PC-3 (cell line): ENCODE results near the gene USP2. TPM values are rescaled to one million over a fixed set of nuclear protein-coding genes. Genes with fewer than 3 reads are reported as not detected.

Experiments
- ATAC-seq: fragments of 200-7000 bp; cut with Tn5 transposase; 2 replicates; pipeline ENCODE4 v1.9.1; 2020; ENCODE audit warnings: mild to moderate bottlenecking, moderate library complexity
- BruUV-seq: library from RNA; stranded (reverse); fragments of 400-500 nt; replicated peaks from 2 replicates; lab custom pipeline; 2021; lab: Mats Ljungman, UMichigan
- CTCF ChIA-PET: fragments of 300-600 bp; sonication (Branson Sonifier 250); formaldehyde crosslinking; loops from one replicate; lab custom pipeline; 2022; ENCODE audit warnings: antibody characterized with exemption; lab: Charles Lee
- POLR2A ChIA-PET: fragments of 300-600 bp; sonication (Branson Sonifier 250); formaldehyde crosslinking; loops from one replicate; lab custom pipeline; 2022; ENCODE audit warnings: antibody characterized with exemption; ENCODE audit not compliant: unreplicated experiment; lab: Charles Lee
- DNase-seq: peaks from one replicate; pipeline ENCODE4 v3.0.0-alpha.2; 2015
- H2AFZ ChIP-seq: fragments of 300-600 bp; sonication (generic); 2 replicates; pipeline ENCODE4 v1.6.0; 2016; ENCODE audit warnings: antibody characterized with exemption, low read length
- H3F3A ChIP-seq: fragments of 300-600 bp; sonication (generic); one replicate; pipeline ENCODE4 v1.6.0; 2017; ENCODE audit warnings: antibody characterized with exemption, low read length, control low read depth, mild to moderate bottlenecking; ENCODE audit not compliant: unreplicated experiment
- H3K27ac ChIP-seq: fragments of 300-600 bp; sonication (generic); 2 replicates; pipeline ENCODE4 v1.5.1; 2016; ENCODE audit warnings: mild to moderate bottlenecking, low read length
- H3K27me3 ChIP-seq: fragments of 300-600 bp; sonication (generic); 2 replicates; pipeline ENCODE4 v1.6.1; 2016; ENCODE audit warnings: low read length, mixed read lengths
- H3K36me3 ChIP-seq: fragments of 300-600 bp; sonication (generic); 2 replicates; pipeline ENCODE4 v1.6.1; 2016; ENCODE audit warnings: low read depth, mixed run types, low read length, mixed read lengths
- H3K4me1 ChIP-seq: fragments of 300-600 bp; sonication (generic); 2 replicates; pipeline ENCODE4 v1.5.1; 2016; ENCODE audit warnings: low read length; ENCODE audit not compliant: insufficient read depth
- H3K4me2 ChIP-seq: fragments of 300-600 bp; sonication (generic); 2 replicates; pipeline ENCODE4 v1.6.0; 2016; ENCODE audit warnings: low read length
- H3K4me3 ChIP-seq: fragments of 300-600 bp; sonication (generic); 2 replicates; pipeline ENCODE4 v1.5.1; 2016; ENCODE audit warnings: mild to moderate bottlenecking, low read length, mixed read lengths
- H3K79me2 ChIP-seq: fragments of 300-600 bp; sonication (generic); 2 replicates; pipeline ENCODE4 v1.6.1; 2017; ENCODE audit warnings: low read length, mixed read lengths
- H3K9ac ChIP-seq: fragments of 300-600 bp; sonication (generic); 2 replicates; pipeline ENCODE4 v1.6.0; 2016; ENCODE audit warnings: mild to moderate bottlenecking, low read length
- H3K9me2 ChIP-seq: fragments of 300-600 bp; sonication (generic); replicated peaks from 2 replicates; pipeline ENCODE4 v1.6.1; 2016; ENCODE audit warnings: mixed run types, low read length, mixed read lengths
- H3K9me3 ChIP-seq: fragments of 300-600 bp; sonication (generic); 2 replicates; pipeline ENCODE4 v1.6.1; 2016; ENCODE audit warnings: low read length, mixed read lengths
- H4K20me1 ChIP-seq: fragments of 300-600 bp; sonication (generic); 2 replicates; pipeline ENCODE4 v1.6.1; 2016; ENCODE audit warnings: low read length, mixed read lengths
- EZH2 ChIP-seq: fragments of 300-600 bp; sonication (generic); IDR thresholded peaks from one replicate; pipeline ENCODE4 v1.6.1; 2017; ENCODE audit warnings: antibody characterized with exemption, mild to moderate bottlenecking, low read length; ENCODE audit not compliant: unreplicated experiment
- EZH2phosphoT487 ChIP-seq: fragments of 300-600 bp; sonication (generic); IDR thresholded peaks from 2 replicates; pipeline ENCODE4 v1.6.1; 2018; ENCODE audit warnings: mild to moderate bottlenecking, antibody characterized with exemption, low read length, borderline replicate concordance
- intact Hi-C: fragments of 100-400 bp; cut with micrococcal nuclease; formaldehyde crosslinking; loops from 2 replicates; pipeline ENCODE4 v1.9.0; 2023
- total RNA-seq: library from RNA; depleted of rRNA; stranded (reverse); fragments of >200 nt; gene quantifications from 2 replicates; pipeline ENCODE4 v1.2.3, GENCODE V29; 2014
- TF ChIP-seq, protein P1 (sequence below): fragments of 300-600 bp; sonication (generic); conservative IDR thresholded peaks from 2 replicates; pipeline ENCODE4 v1.5.1; 2017; ENCODE audit warnings: antibody characterized with exemption, low read depth, mild to moderate bottlenecking, low read length

Gene USP2
- total RNA-seq, 1 experiment from 2014 or later: 1.8 TPM

DNA sequence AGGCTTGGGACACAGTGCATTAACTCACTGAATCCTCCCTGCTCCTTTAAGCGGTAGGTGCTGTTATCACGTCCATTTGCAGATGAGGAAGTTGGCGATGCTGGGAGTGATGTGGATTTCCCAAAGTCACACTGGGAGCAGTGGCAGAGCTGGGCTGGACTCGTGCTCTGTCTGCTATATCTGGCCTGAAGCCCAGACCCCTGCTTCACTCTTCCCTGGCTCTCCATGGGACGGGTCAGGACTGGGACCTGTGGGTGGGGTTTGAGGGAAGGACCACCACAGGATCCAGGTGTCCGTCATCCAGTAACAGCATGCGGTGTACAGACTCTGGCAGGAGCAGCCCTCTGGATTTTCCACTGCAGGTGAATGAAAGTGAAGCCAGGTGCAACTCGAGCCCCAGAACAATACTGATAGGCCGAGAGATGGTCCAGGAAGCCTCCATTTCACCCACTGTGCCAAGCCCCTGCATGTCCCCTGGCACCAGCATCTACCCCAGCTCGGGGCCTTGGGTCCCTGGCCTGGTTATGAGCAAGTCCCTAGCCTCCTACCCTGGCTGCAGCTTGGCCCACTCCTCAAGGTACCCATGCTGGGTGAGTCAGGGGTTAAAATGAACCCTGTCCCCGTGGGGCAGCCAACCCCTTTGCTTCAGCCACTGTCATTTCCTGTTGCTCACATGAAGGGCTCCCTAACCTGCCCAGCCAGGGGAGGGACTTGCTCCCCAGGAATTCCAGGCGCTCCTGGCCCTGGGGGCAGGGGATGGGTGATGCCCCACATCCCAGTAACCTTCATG is 4.2 kb downstream of the USP2 start:
- Histone ChIP-seq H3K9ac (no peak overlapping the region), H3K9me2 (no peaks in the 10 kb centered on the region), H3K27me3 (no peaks in the 10 kb centered on the region), H3K36me3 (no peaks in the 10 kb centered on the region), H3F3A (no peaks in the 10 kb centered on the region), H3K4me3 (no peak overlapping the region), H3K9me3 (no peaks in the 10 kb centered on the region), H2AFZ (no peak overlapping the region), H3K79me2 (no peaks in the 10 kb centered on the region), H3K4me2 (peak overlapping the region; percentile 38), H3K4me1 (peaks cover 26% of the 10 kb centered on the region), H4K20me1 (no peaks in the 10 kb centered on the region), H3K27ac (no peak overlapping the region)
- ChIA-PET CTCF (interaction anchor here (1.1 kb wide), 1 partner anchor 39 kb away, joined by 4 read pairs; no protein-coding TSS in a partner anchor), POLR2A (no interaction called here)
- no peak for ATAC-seq
- no TSS peak for BruUV-seq
- peak; percentile 41 for DNase-seq
- TF ChIP-seq EZH2phosphoT487 (no peak), EZH2 (no peak)
- TF ChIP-seq, protein P1, sequence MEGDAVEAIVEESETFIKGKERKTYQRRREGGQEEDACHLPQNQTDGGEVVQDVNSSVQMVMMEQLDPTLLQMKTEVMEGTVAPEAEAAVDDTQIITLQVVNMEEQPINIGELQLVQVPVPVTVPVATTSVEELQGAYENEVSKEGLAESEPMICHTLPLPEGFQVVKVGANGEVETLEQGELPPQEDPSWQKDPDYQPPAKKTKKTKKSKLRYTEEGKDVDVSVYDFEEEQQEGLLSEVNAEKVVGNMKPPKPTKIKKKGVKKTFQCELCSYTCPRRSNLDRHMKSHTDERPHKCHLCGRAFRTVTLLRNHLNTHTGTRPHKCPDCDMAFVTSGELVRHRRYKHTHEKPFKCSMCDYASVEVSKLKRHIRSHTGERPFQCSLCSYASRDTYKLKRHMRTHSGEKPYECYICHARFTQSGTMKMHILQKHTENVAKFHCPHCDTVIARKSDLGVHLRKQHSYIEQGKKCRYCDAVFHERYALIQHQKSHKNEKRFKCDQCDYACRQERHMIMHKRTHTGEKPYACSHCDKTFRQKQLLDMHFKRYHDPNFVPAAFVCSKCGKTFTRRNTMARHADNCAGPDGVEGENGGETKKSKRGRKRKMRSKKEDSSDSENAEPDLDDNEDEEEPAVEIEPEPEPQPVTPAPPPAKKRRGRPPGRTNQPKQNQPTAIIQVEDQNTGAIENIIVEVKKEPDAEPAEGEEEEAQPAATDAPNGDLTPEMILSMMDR: no peak
- intact Hi-C loops: no loop called here

DNA sequence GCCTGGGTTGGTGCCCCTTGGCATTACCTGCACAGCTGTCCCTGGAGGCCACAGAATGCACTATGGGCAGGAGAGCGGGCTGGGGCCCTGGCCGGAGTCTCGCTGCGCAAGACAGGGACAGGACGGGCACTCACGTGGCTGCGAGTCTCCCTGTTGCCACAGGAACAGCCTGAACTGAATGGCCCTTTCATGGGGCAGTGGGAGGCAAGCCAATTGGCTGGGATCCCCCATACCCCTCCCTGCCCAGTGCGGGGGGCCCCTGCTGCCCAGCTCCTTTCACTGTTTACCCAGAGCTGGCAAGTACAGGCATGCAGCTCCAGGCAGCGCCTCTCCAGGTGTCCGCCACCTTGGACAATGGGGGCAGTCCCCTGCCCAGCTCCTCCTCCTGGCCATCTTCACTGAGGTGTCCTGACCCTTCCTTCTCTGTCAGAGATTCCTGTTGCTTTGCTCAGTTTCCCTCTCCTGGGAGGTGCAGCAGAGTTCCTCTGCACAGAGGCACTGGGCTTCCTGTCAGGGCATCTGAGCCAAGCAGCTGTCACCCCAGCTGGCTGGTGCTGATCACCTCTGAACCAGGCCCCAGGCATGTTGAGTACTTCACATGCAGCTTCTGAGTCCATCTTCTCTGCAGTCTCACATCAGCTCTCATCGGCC is 5.2 kb downstream of the USP2 start:
- no peak for ATAC-seq

More for the DNA sequence above, 5.2 kb downstream of the USP2 start:
- no peaks in the 10 kb centered on the region for H3K9me3 ChIP-seq
- no peak overlapping the region for H3K9ac ChIP-seq
- H3K27me3 ChIP-seq: no peaks in the 10 kb centered on the region
- no TSS peak for BruUV-seq
- H3K4me3 ChIP-seq: no peak overlapping the region
- peaks cover 20% of the 10 kb centered on the region for H3K4me1 ChIP-seq
- no peak overlapping the region for H3K4me2 ChIP-seq
- TF ChIP-seq, protein P1: no peak
- TF ChIP-seq EZH2: no peak
- no peak for TF ChIP-seq EZH2phosphoT487
- DNase-seq: no peak
- POLR2A ChIA-PET: no interaction called here
- no peaks in the 10 kb centered on the region for H3K9me2 ChIP-seq
- no peaks in the 10 kb centered on the region for H4K20me1 ChIP-seq
- CTCF ChIA-PET: no interaction called here
- no peaks in the 10 kb centered on the region for H3F3A ChIP-seq
- no peaks in the 10 kb centered on the region for H3K79me2 ChIP-seq
- H3K27ac ChIP-seq: no peak overlapping the region
- no peak overlapping the region for H2AFZ ChIP-seq
- intact Hi-C loops: no loop called here
- no peaks in the 10 kb centered on the region for H3K36me3 ChIP-seq
